Hepatic stellate cell (primary cell): ENCODE measurements around the gene PDE2A.

Source experiments
- DNase-seq: peaks from one replicate; pipeline ENCODE4 v3.0.0; 2011; ENCODE audit warnings: low spot score

Gene PDE2A

GRCh38 chr11:72613450-72613849 lies 60.8 kb downstream of the PDE2A start:
- no peak for DNase-seq

- DNase-seq, result no peak
Observed at GRCh38 chr11:72609476-72609875, 64.7 kb downstream of the PDE2A start.

- DNase-seq, result peak; percentile 44
Observed at GRCh38 chr11:72609045-72609444, 65.2 kb downstream of the PDE2A start.

- DNase-seq, result no peak
Observed at GRCh38 chr11:72607496-72607895, 66.7 kb downstream of the PDE2A start.

- DNase-seq, result no peak
Observed at GRCh38 chr11:72606748-72607468, 67.3 kb downstream of the PDE2A start.

GRCh38 chr11:72605973-72606747 lies 68.1 kb downstream of the PDE2A start:
- no peak for DNase-seq

- no peak for DNase-seq
Observed at GRCh38 chr11:72604256-72604655, 70.0 kb downstream of the PDE2A start.

- DNase-seq, result no peak
Observed at GRCh38 chr11:72602250-72602904, 71.8 kb downstream of the PDE2A start.

GRCh38 chr11:72600557-72600956 lies 73.7 kb downstream of the PDE2A start:
- no peak for DNase-seq

- DNase-seq, result no peak
Observed at GRCh38 chr11:72599325-72600117, 74.7 kb downstream of the PDE2A start.

- peak; percentile 75 for DNase-seq
Observed at GRCh38 chr11:72598906-72599305, 75.3 kb downstream of the PDE2A start.

- DNase-seq, result no peak
Observed at GRCh38 chr11:72598466-72598865, 75.8 kb downstream of the PDE2A start.

- DNase-seq, result no peak
Observed at GRCh38 chr11:72597721-72598120, 76.5 kb downstream of the PDE2A start.

- no peak for DNase-seq
Observed at GRCh38 chr11:72595292-72595684, 78.9 kb downstream of the PDE2A start.

- DNase-seq, result no peak
Observed at GRCh38 chr11:72594493-72595291, 79.5 kb downstream of the PDE2A start.

GRCh38 chr11:72592698-72593495 lies 81.3 kb downstream of the PDE2A start:
- no peak for DNase-seq

GRCh38 chr11:72591785-72592502 lies 82.3 kb downstream of the PDE2A start:
- DNase-seq, result no peak

GRCh38 chr11:72591023-72591422 lies 83.2 kb downstream of the PDE2A start:
- no peak for DNase-seq

- no peak for DNase-seq
Observed at GRCh38 chr11:72589802-72590761, 84.1 kb downstream of the PDE2A start.
